ENCODE data around the gene ZNF488. TPM values are rescaled to one million over a fixed set of nuclear protein-coding genes. Genes with fewer than 3 reads are reported as not detected.

Gene ZNF488
- total RNA-seq, 1 experiment from 2014 or later, result 11.8 TPM

GRCh38 chr10:47374611-47375536, 9.2 kb downstream of the ZNF488 start:
- ChIA-PET POLR2A (no interaction called here), CTCF (interaction anchor here (1.0 to 1.6 kb wide), 2 partner anchors 9 to 13 kb away, joined by 3 read pairs; partner anchors contain the start of gene ZNF488)
- Histone ChIP-seq H3K27ac (ENCODE audit: low read length) (no peak overlapping the region), H3K36me3 (ENCODE audit: control insufficient read depth, insufficient read depth, low read length) (no peaks in the 10 kb centered on the region), H3K4me3 (ENCODE audit: low read depth in 2 of 2, low read length in 2 of 2) (no peak overlapping the region), H3K4me1 (ENCODE audit: control insufficient read depth, insufficient read depth, low read length) (no peaks in the 10 kb centered on the region), H3K9me3 (ENCODE audit: control insufficient read depth, insufficient read depth, low read depth, low read length) (no peaks in the 10 kb centered on the region), H3K27me3 (ENCODE audit: control insufficient read depth, insufficient read depth, low read length) (no peaks in the 10 kb centered on the region)
- no peak for TF ChIP-seq REST (IDR thresholded peaks at IDR 0.05; ENCODE audit: insufficient read depth in 1 of 2, low read depth in 2 of 2, low read length in 1 of 2)
- TF ChIP-seq POLR2AphosphoS5 (IDR thresholded peaks at IDR 0.05; ENCODE audit: low read depth, low read length), result no peak
- TF ChIP-seq SIN3A (IDR thresholded peaks at IDR 0.05; ENCODE audit: borderline replicate concordance, insufficient read depth, low read depth, low read length), result no peak
- no peak for TF ChIP-seq TCF7L2 (IDR thresholded peaks at IDR 0.05; ENCODE audit: low read depth, low read length)
- TF ChIP-seq CTCF (IDR thresholded peaks at IDR 0.05), result no peak
- no TSS peak for BruUV-seq (replicated peaks)
- intact Hi-C loops (cut with micrococcal nuclease; ENCODE audit: unreplicated experiment), result no loop called here
- ATAC-seq (no peak), DNase-seq (ENCODE audit: low read depth, low spot score) (no peak)
- in situ Hi-C loops (cut with HindIII; ENCODE audit: low pct_unique_long_range_greater_than_20kb, low sequenced_read_pairs), result no loop called here

- Histone ChIP-seq H3K4me1 (ENCODE audit: control insufficient read depth, insufficient read depth, low read length) (no peaks in the 10 kb centered on the region), H3K36me3 (ENCODE audit: control insufficient read depth, insufficient read depth, low read length) (no peaks in the 10 kb centered on the region), H3K27me3 (ENCODE audit: control insufficient read depth, insufficient read depth, low read length) (no peaks in the 10 kb centered on the region), H3K27ac (ENCODE audit: low read length) (no peak overlapping the region), H3K4me3 (ENCODE audit: low read depth in 2 of 2, low read length in 2 of 2) (no peak overlapping the region), H3K9me3 (ENCODE audit: control insufficient read depth, insufficient read depth, low read depth, low read length) (no peaks in the 10 kb centered on the region)
- in situ Hi-C loops (cut with HindIII; ENCODE audit: low pct_unique_long_range_greater_than_20kb, low sequenced_read_pairs), result no loop called here
- ChIA-PET CTCF (interaction anchor here (0.6 kb wide), 1 partner anchor 32 kb away, joined by 3 read pairs; no protein-coding TSS in a partner anchor), POLR2A (no interaction called here)
- no TSS peak for BruUV-seq (replicated peaks)
- TF ChIP-seq TCF7L2 (IDR thresholded peaks at IDR 0.05; ENCODE audit: low read depth, low read length) (no peak), CTCF (IDR thresholded peaks at IDR 0.05) (no peak), REST (IDR thresholded peaks at IDR 0.05; ENCODE audit: insufficient read depth in 1 of 2, low read depth in 2 of 2, low read length in 1 of 2) (no peak), POLR2AphosphoS5 (IDR thresholded peaks at IDR 0.05; ENCODE audit: low read depth, low read length) (no peak), SIN3A (IDR thresholded peaks at IDR 0.05; ENCODE audit: borderline replicate concordance, insufficient read depth, low read depth, low read length) (no peak)
- intact Hi-C loops (cut with micrococcal nuclease; ENCODE audit: unreplicated experiment), result no loop called here
- DNase-seq (ENCODE audit: low read depth, low spot score) (no peak), ATAC-seq (no peak)
Observed at GRCh38 chr10:47372726-47373125, 11.4 kb downstream of the ZNF488 start.
